GM19372 (cell line): ENCODE data around the gene BEGAIN.

ENCODE experiments used
- ATAC-seq: cut with Tn5 transposase; IDR thresholded peaks from one replicate; pipeline ENCODE4 v1.9.1; 2021; ENCODE audit warnings: mild to moderate bottlenecking, low read depth, moderate library complexity; ENCODE audit not compliant: unreplicated experiment

Gene BEGAIN

GRCh38 chr14:100539766-100540140 is 47.5 kb downstream of the BEGAIN start:
- no peak for ATAC-seq

GRCh38 chr14:100539003-100539660 is 48.1 kb downstream of the BEGAIN start:
- ATAC-seq: no peak

GRCh38 chr14:100538351-100539002 is 48.7 kb downstream of the BEGAIN start:
- no peak for ATAC-seq

- no peak for ATAC-seq
These were observed 49.5 kb downstream of the BEGAIN start for GRCh38 chr14:100537446-100538350.

GRCh38 chr14:100536721-100537445 is 50.3 kb downstream of the BEGAIN start:
- ATAC-seq: no peak

GRCh38 chr14:100536121-100536510 is 51.1 kb downstream of the BEGAIN start:
- no peak for ATAC-seq

- no peak for ATAC-seq
These were observed 51.7 kb downstream of the BEGAIN start for GRCh38 chr14:100535287-100536120.

GRCh38 chr14:100534528-100535286 is 52.5 kb downstream of the BEGAIN start:
- no peak for ATAC-seq

- ATAC-seq: no peak
These were observed 53.3 kb downstream of the BEGAIN start for GRCh38 chr14:100533656-100534485.

- ATAC-seq: no peak
These were observed 54.1 kb downstream of the BEGAIN start for GRCh38 chr14:100532906-100533655.

GRCh38 chr14:100532154-100532861 is 54.9 kb downstream of the BEGAIN start:
- no peak for ATAC-seq

GRCh38 chr14:100531152-100532121 is 55.8 kb downstream of the BEGAIN start:
- ATAC-seq: no peak

GRCh38 chr14:100530270-100531072 is 56.7 kb downstream of the BEGAIN start:
- ATAC-seq: no peak

- no peak for ATAC-seq
These were observed 57.6 kb downstream of the BEGAIN start for GRCh38 chr14:100529561-100530031.
